A549 treated with AZD9567 at 1 μM for 4 hours (cell line): ENCODE results near the gene TRHDE. TPM values are rescaled to one million over a fixed set of nuclear protein-coding genes. Genes with fewer than 3 reads are reported as not detected.

Experiments used
- total RNA-seq: library from RNA; stranded (reverse); fragments of 200-300 nt; extraction: Qiagen RNA extraction; gene quantifications from 5 replicates; pipeline ENCODE4 v1.2.3, GENCODE V29; 2022; ENCODE audit not compliant: insufficient read depth

Gene TRHDE, protein sequence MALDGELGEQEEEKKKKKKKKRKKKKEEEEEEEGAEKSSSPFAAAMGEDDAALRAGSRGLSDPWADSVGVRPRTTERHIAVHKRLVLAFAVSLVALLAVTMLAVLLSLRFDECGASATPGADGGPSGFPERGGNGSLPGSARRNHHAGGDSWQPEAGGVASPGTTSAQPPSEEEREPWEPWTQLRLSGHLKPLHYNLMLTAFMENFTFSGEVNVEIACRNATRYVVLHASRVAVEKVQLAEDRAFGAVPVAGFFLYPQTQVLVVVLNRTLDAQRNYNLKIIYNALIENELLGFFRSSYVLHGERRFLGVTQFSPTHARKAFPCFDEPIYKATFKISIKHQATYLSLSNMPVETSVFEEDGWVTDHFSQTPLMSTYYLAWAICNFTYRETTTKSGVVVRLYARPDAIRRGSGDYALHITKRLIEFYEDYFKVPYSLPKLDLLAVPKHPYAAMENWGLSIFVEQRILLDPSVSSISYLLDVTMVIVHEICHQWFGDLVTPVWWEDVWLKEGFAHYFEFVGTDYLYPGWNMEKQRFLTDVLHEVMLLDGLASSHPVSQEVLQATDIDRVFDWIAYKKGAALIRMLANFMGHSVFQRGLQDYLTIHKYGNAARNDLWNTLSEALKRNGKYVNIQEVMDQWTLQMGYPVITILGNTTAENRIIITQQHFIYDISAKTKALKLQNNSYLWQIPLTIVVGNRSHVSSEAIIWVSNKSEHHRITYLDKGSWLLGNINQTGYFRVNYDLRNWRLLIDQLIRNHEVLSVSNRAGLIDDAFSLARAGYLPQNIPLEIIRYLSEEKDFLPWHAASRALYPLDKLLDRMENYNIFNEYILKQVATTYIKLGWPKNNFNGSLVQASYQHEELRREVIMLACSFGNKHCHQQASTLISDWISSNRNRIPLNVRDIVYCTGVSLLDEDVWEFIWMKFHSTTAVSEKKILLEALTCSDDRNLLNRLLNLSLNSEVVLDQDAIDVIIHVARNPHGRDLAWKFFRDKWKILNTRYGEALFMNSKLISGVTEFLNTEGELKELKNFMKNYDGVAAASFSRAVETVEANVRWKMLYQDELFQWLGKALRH
- total RNA-seq: 0.01 to 0.22 TPM (median 0.07 TPM) in 4 of 5 replicates, not detected in the other

DNA sequence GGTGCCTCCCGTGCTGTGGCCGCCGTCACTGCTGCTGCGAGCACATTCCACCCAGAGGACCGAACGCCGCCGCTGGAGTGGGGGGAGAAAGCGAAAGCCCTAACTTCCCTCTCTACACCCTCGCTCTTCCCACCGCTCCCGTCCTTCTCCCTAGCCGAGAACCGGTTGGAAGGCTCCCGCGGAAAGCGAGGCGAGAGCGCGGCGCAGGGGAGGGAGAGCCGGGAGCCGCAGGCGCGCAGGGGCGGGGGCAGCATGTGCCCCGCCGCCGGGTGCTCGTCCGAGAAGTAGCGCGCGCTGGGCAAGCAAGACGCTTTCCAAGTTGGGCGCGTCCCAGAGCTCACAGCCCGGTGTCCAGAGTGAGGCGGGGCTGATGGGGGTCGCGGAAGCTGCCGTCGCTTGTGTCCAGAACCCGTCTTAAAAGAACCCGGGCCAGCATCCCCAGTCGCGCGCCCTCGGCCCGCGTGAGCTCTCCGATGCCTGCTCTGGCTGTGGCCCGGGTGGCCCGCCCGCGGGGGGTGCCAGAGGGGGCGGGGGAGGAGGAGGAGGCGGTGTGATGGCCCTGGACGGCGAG is at the start of gene TRHDE:
TSS of gene TRHDE (plus strand) at position 280 of the 571 bp plus-strand sequence. CDS start at position 554, 274 bp downstream.

